Measurements from ENCODE around the gene LIPA.
A peak's percentile ranks its signal among the peaks of the same experiment; 100 is the strongest.

The LIPA gene

DNA sequence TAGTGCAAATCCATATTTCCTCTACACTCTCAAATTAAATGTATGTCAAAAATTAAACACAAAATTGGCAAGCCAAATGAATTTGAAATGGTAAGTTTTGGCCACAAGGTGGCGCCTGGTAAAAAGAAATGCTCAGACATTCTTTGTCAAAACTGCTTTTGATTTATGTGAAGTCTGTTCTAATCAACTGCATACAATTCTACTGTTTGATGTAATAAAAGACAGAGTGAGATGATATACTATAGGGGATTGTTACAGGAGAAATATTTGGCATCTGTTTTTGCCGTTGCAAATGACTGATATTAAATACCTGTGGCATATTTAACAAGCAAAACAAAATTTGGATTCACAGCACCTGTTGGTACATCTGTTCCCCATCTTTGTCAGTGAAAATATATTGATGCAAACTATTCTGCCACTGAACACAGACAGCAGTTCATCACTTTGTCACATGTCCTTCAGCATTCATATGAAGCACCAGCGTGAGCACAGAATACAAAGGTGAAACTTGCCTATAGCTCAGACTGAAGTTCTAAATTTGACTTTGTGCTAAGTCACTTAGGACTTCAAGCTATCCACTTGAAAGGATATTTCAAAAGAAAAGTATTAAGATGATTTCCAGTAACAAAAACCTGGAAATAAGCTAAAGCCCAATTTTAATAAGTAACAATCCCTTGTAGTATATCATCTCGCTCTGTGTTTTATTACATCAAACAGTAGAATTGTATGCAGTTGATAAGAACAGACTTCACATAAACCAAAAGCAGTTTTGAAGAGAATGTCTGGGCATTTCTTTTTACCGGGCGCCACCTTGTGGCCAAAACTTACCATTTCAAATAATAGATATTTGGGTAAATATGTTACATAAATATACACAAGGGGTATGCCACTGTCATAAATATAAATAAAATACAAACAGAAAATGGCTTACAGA lies 34.3 kb downstream of the LIPA start:
- DNase-seq (ENCODE audit: insufficient read length, low spot score) (no peak), FAIRE-seq (peak; percentile 81)
- TF ChIP-seq POU2F2 (IDR thresholded peaks at IDR 0.05; ENCODE audit: low read depth, low read length) = no peak
- TF ChIP-seq POLR2AphosphoS5 (IDR thresholded peaks at IDR 0.05; ENCODE audit: low read depth, low read length) = no peak
- no peak for TF ChIP-seq PAX5 (IDR thresholded peaks at IDR 0.05; ENCODE audit: insufficient read depth, low read length, severe bottlenecking)
- no peak for TF ChIP-seq SPI1 (IDR thresholded peaks at IDR 0.05; ENCODE audit: low read depth, low read length)
- TF ChIP-seq TAF1 (IDR thresholded peaks at IDR 0.05; ENCODE audit: low read depth, low read length) = no peak
- TF ChIP-seq POLR2A (IDR thresholded peaks at IDR 0.05; ENCODE audit: low read depth, low read length) = no peak

DNA sequence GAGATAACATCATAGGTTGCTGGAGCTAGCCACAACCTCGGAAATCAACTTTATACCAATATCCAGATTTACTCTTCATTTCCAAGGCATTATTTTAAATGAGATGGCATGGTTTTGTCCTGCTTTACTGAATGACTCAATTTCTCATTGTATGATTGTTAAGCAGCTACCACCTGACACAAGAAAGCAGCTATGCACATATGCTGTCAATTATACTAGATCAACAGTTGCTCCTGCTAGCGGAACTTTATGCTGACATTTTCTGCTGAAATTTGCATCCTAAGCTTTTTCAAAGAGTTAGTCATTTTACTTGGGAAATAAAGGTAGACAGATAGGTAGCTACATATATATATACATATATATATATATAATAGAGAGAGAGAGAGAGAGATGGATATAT lies 35.5 kb downstream of the LIPA start:
- DNase-seq (ENCODE audit: insufficient read length, low spot score) = no peak
- no peak for FAIRE-seq
- no peak for TF ChIP-seq SPI1 (IDR thresholded peaks at IDR 0.05; ENCODE audit: low read depth, low read length)
- no peak for TF ChIP-seq TAF1 (IDR thresholded peaks at IDR 0.05; ENCODE audit: low read depth, low read length)
- no peak for TF ChIP-seq POLR2A (IDR thresholded peaks at IDR 0.05; ENCODE audit: low read depth, low read length)
- TF ChIP-seq PAX5 (IDR thresholded peaks at IDR 0.05; ENCODE audit: insufficient read depth, low read length, severe bottlenecking) = no peak
- TF ChIP-seq POLR2AphosphoS5 (IDR thresholded peaks at IDR 0.05; ENCODE audit: low read depth, low read length) = no peak
- no peak for TF ChIP-seq POU2F2 (IDR thresholded peaks at IDR 0.05; ENCODE audit: low read depth, low read length)

DNA sequence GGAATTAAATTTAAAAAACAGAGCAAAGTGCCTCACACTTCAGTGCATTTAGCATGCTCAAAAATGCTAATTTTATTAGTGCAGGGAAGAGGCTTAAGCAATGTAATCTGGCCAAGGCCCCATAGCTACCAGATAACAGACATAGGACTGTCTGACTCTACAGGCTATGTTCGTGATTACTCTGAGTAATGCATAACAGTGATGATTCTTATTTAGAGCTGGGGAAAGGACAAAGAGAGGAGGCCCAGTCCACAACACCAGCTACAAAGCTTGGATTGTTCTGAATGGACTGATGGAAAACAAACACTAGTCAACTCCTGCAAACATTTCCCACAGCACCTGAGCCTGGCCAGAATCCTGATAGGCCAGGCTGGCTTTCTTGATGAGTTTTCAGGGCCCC lies 36.1 kb downstream of the LIPA start:
- FAIRE-seq = peak; percentile 28
- DNase-seq (ENCODE audit: insufficient read length, low spot score) = no peak
- TF ChIP-seq POLR2A (IDR thresholded peaks at IDR 0.05; ENCODE audit: low read depth, low read length) = no peak
- no peak for TF ChIP-seq POLR2AphosphoS5 (IDR thresholded peaks at IDR 0.05; ENCODE audit: low read depth, low read length)
- no peak for TF ChIP-seq POU2F2 (IDR thresholded peaks at IDR 0.05; ENCODE audit: low read depth, low read length)
- no peak for TF ChIP-seq SPI1 (IDR thresholded peaks at IDR 0.05; ENCODE audit: low read depth, low read length)
- TF ChIP-seq PAX5 (IDR thresholded peaks at IDR 0.05; ENCODE audit: insufficient read depth, low read length, severe bottlenecking) = no peak
- TF ChIP-seq TAF1 (IDR thresholded peaks at IDR 0.05; ENCODE audit: low read depth, low read length) = no peak

DNA sequence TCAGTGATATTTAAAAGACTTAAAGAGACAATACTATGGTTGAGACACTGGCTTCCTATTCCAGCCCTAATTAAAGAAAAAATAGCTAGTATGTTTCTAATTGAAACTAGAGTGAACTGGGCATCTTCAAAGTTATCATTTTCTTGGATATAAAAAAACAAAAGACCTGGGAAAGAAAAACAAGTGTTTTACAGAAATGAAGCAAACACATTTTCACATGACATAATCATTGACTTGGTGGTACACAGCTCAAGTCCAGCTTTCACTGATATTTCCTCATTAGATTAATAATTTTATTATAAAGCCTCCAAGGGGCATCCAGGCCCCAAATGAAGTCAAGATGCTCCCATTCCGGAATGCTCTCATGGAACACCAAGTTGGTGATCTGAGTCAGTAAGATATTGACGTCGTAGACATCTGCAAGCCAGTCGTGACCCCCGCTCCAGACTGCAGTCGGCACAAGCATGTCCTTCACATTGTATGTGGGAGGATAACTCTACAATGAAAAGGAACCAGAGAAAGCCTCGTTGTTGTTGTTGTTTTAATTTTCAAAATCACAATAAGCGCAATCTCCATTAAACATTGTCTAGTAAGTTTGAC lies 36.9 kb downstream of the LIPA start:
- no peak for FAIRE-seq
- no peak for DNase-seq (ENCODE audit: insufficient read length, low spot score)
- no peak for TF ChIP-seq TAF1 (IDR thresholded peaks at IDR 0.05; ENCODE audit: low read depth, low read length)
- no peak for TF ChIP-seq POU2F2 (IDR thresholded peaks at IDR 0.05; ENCODE audit: low read depth, low read length)
- no peak for TF ChIP-seq PAX5 (IDR thresholded peaks at IDR 0.05; ENCODE audit: insufficient read depth, low read length, severe bottlenecking)
- no peak for TF ChIP-seq SPI1 (IDR thresholded peaks at IDR 0.05; ENCODE audit: low read depth, low read length)
- no peak for TF ChIP-seq POLR2AphosphoS5 (IDR thresholded peaks at IDR 0.05; ENCODE audit: low read depth, low read length)
- TF ChIP-seq POLR2A (IDR thresholded peaks at IDR 0.05; ENCODE audit: low read depth, low read length) = no peak

DNA sequence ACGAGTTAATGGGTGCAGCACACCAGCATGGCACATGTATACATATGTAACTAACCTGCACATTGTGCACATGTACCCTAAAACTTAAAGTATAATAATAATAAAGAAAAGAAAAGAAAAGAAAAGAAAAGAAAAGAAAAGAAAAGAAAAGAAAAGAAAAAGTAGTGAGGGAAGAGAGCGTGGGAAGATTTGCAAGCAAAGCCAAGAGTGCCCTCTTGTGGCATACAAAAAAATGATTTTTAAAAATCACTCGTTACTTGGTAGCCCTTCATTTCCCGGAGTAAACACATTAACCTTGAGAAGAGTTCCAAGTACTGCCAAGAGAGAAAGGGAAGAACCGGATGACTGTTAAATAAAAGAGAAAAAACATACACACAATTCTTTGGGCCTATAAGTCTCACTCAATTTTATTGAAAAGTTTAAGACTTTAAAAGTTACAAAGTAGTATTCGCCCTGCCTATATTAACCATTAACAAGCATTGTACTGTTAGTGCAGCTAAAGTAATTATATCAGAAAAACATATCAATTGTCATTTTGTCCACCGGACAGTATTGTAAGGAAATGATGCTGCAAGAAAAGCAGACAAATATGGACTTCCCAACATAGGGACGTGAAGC lies 38.3 kb downstream of the LIPA start:
- FAIRE-seq = peak; percentile 26
- TF ChIP-seq POLR2AphosphoS5 (IDR thresholded peaks at IDR 0.05; ENCODE audit: low read depth, low read length) (no peak), POLR2A (IDR thresholded peaks at IDR 0.05; ENCODE audit: low read depth, low read length) (no peak), POU2F2 (IDR thresholded peaks at IDR 0.05; ENCODE audit: low read depth, low read length) (no peak), PAX5 (IDR thresholded peaks at IDR 0.05; ENCODE audit: insufficient read depth, low read length, severe bottlenecking) (no peak), TAF1 (IDR thresholded peaks at IDR 0.05; ENCODE audit: low read depth, low read length) (no peak), SPI1 (IDR thresholded peaks at IDR 0.05; ENCODE audit: low read depth, low read length) (no peak)
- DNase-seq (ENCODE audit: insufficient read length, low spot score) = no peak

DNA sequence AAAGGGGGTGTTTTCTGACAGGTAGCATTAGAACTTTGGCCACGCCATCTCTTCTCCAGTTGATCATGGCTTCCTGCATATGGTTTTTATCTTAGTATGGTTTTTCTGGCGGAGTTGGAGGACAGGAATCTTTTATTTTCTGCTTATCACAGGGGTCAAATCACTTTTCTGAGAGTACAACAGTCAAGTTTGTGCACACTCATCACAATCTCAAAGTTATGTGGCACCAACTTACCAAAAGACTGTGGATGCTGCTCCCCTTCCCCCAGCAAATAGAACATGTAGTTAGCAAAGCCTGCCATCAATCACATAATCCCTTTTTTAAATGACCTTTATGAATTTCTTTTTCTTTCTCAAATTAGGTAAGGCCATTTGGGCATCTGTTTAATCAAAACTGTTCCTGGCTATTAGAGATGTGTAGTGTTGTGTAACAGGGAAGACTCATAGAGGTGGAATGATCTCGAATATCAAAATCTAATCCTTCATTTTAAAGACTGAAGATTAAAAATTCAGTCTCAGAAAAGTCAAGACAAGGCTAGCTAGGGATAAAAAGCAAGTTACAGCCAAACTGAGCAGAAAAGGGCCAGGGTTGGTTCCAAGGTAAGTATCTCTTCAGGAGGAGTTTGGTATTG lies 40.7 kb downstream of the LIPA start:
- FAIRE-seq = no peak
- TF ChIP-seq POLR2AphosphoS5 (IDR thresholded peaks at IDR 0.05; ENCODE audit: low read depth, low read length) (no peak), SPI1 (IDR thresholded peaks at IDR 0.05; ENCODE audit: low read depth, low read length) (no peak), PAX5 (IDR thresholded peaks at IDR 0.05; ENCODE audit: insufficient read depth, low read length, severe bottlenecking) (no peak), POU2F2 (IDR thresholded peaks at IDR 0.05; ENCODE audit: low read depth, low read length) (no peak), TAF1 (IDR thresholded peaks at IDR 0.05; ENCODE audit: low read depth, low read length) (no peak), POLR2A (IDR thresholded peaks at IDR 0.05; ENCODE audit: low read depth, low read length) (no peak)
- DNase-seq (ENCODE audit: insufficient read length, low spot score) = no peak

DNA sequence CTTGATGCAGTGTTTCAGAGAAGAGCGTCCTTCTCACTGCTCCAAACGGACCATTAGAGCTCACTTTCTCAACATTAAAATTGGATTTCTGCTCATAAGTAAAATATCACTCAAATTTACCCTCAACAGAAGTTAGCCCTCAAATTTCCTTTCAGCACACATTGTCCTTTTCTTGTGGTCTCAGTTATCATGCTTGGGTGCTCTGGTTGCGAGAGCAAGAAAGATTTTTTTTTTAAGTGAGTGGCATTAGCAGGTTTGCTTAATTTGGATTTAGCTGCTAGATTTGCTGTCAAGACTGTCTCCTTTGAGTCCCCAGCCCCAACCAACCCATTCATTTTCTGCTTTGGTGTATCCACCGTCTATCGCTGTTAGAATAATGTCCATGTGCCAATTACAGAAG lies 41.9 kb downstream of the LIPA start:
- DNase-seq (ENCODE audit: insufficient read length, low spot score) (no peak), FAIRE-seq (no peak)
- TF ChIP-seq SPI1 (IDR thresholded peaks at IDR 0.05; ENCODE audit: low read depth, low read length) (no peak), POLR2A (IDR thresholded peaks at IDR 0.05; ENCODE audit: low read depth, low read length) (no peak), POU2F2 (IDR thresholded peaks at IDR 0.05; ENCODE audit: low read depth, low read length) (no peak), TAF1 (IDR thresholded peaks at IDR 0.05; ENCODE audit: low read depth, low read length) (no peak), POLR2AphosphoS5 (IDR thresholded peaks at IDR 0.05; ENCODE audit: low read depth, low read length) (no peak), PAX5 (IDR thresholded peaks at IDR 0.05; ENCODE audit: insufficient read depth, low read length, severe bottlenecking) (no peak)

DNA sequence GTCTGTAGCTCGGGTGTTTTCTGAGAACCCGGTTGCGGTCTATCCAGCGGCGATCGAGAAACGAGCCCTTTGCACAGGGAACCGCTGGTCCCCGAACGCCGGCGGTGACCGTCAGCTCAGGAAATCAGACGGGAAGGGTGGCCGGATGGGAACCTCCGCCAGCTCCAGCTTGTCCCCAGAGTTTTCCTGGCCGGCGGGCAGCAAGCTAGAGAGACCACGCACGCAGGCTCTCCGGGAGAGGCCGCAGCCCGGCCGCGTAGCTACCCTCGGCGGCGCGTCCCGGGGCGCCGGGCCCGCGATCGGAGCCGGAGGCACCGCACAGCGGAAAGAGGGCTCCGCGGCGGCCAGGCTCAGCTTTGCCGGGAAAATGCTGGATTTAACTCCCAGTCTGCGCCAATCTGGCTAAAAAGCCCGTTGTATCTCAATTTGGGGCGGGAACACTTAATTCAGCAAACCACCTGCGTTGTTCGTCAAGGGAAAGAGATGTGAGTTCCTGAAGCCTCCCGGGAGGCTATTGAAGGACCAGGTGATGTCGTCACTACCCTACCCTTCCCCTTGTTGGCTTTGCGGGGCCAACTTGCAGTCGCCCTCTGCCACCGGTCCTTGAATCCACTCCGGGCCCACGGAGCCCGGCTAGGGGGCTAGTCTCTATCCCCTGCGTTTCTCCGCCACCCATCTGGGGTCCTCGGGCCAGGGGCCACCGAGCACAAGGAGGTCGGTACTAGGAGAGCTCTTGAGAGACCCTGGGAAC lies 43.6 kb downstream of the LIPA start:
- FAIRE-seq (no peak), DNase-seq (ENCODE audit: insufficient read length, low spot score) (no peak)
- TF ChIP-seq POLR2AphosphoS5 (IDR thresholded peaks at IDR 0.05; ENCODE audit: low read depth, low read length) = no peak
- TF ChIP-seq TAF1 (IDR thresholded peaks at IDR 0.05; ENCODE audit: low read depth, low read length) = no peak
- no peak for TF ChIP-seq SPI1 (IDR thresholded peaks at IDR 0.05; ENCODE audit: low read depth, low read length)
- no peak for TF ChIP-seq POU2F2 (IDR thresholded peaks at IDR 0.05; ENCODE audit: low read depth, low read length)
- TF ChIP-seq POLR2A (IDR thresholded peaks at IDR 0.05; ENCODE audit: low read depth, low read length) = no peak
- no peak for TF ChIP-seq PAX5 (IDR thresholded peaks at IDR 0.05; ENCODE audit: insufficient read depth, low read length, severe bottlenecking)
